Neuronal stem cell (in vitro differentiated cells): ENCODE measurements around the gene CIT.
A peak's percentile ranks its signal among the peaks of the same experiment; 100 is the strongest.

Experiments
- DNase-seq: peaks from one replicate; pipeline ENCODE4 v3.0.0-alpha.2; 2013; ENCODE audit warnings: low spot score
- H2AFZ ChIP-seq: one replicate; pipeline ENCODE4 v1.6.1; 2013; ENCODE audit warnings: mild to moderate bottlenecking, low read length, inconsistent platforms
- H2AK5ac ChIP-seq: 2 replicates; pipeline ENCODE4 v1.6.1; 2013; ENCODE audit warnings: low read depth, mild to moderate bottlenecking, inconsistent platforms, low read length, moderate library complexity, mixed read lengths
- H2BK120ac ChIP-seq: 2 replicates; pipeline ENCODE4 v1.6.1; 2013; ENCODE audit warnings: low read depth, mild to moderate bottlenecking, inconsistent platforms, low read length, moderate library complexity, mixed read lengths
- H2BK12ac ChIP-seq: one replicate; pipeline ENCODE4 v1.6.1; 2013; ENCODE audit warnings: low read length, inconsistent platforms
- H2BK15ac ChIP-seq: 2 replicates; pipeline ENCODE4 v1.6.1; 2013; ENCODE audit warnings: mild to moderate bottlenecking, low read length, inconsistent platforms, mixed read lengths
- H2BK5ac ChIP-seq: one replicate; pipeline ENCODE4 v1.6.1; 2013; ENCODE audit warnings: inconsistent platforms, mild to moderate bottlenecking, low read length, moderate library complexity
- H3K14ac ChIP-seq: one replicate; pipeline ENCODE4 v1.6.1; 2013; ENCODE audit warnings: low read length, inconsistent platforms
- H3K18ac ChIP-seq: 2 replicates; pipeline ENCODE4 v1.6.1; 2013; ENCODE audit warnings: low read length, inconsistent platforms
- H3K23ac ChIP-seq: 2 replicates; pipeline ENCODE4 v1.6.1; 2013; ENCODE audit warnings: low read depth, mild to moderate bottlenecking, mixed read lengths, low read length, inconsistent platforms; ENCODE audit not compliant: poor library complexity
- H3K27ac ChIP-seq: replicated peaks from 3 replicates; pipeline ENCODE4 v1.5.1; 2013; ENCODE audit warnings: low read length, inconsistent platforms
- H3K27me3 ChIP-seq, 3 experiments: 2 replicates each; pipeline ENCODE4 v1.6.1; 2013; ENCODE audit warnings: low read length in 3 of 3, mild to moderate bottlenecking in 2 of 3, inconsistent platforms in 1 of 3, low read depth in 1 of 3, mixed read lengths in 1 of 3, moderate library complexity in 1 of 3; ENCODE audit not compliant: control insufficient read depth in 3 of 3, insufficient read depth in 3 of 3
- H3K36me3 ChIP-seq, 2 donors: replicated peaks in 1 of 2; 2 replicates each; pipeline ENCODE4 v1.6.1; 2013; ENCODE audit warnings: low read length in 2 of 2; ENCODE audit not compliant: control insufficient read depth in 2 of 2, insufficient read depth in 2 of 2
- H3K4ac ChIP-seq: 2 replicates; pipeline ENCODE4 v1.6.1; 2013; ENCODE audit warnings: inconsistent platforms, mild to moderate bottlenecking, low read length, moderate library complexity
- H3K4me1 ChIP-seq, 2 donors: 1 replicate in 1 of 2; 2 replicates in 1 of 2; pipeline ENCODE4 v1.6.1; 2013; ENCODE audit warnings: low read length in 2 of 2, low read depth in 1 of 2; ENCODE audit not compliant: control insufficient read depth in 2 of 2, insufficient read depth in 1 of 2
- H3K4me2 ChIP-seq: one replicate; pipeline ENCODE4 v1.6.1; 2013; ENCODE audit warnings: mild to moderate bottlenecking, low read length, inconsistent platforms; ENCODE audit not compliant: insufficient read depth, poor library complexity, severe bottlenecking
- H3K4me3 ChIP-seq, 2 donors: 2 replicates each; pipeline ENCODE4 v1.5.1; 2013; ENCODE audit warnings: low read length in 2 of 2, mild to moderate bottlenecking in 2 of 2, inconsistent platforms in 1 of 2, moderate library complexity in 1 of 2
- H3K79me1 ChIP-seq: one replicate; pipeline ENCODE4 v1.6.1; 2013; ENCODE audit warnings: low read depth, mild to moderate bottlenecking, inconsistent platforms, low read length, moderate library complexity
- H3K9ac ChIP-seq: one replicate; pipeline ENCODE4 v1.6.1; 2013; ENCODE audit warnings: mild to moderate bottlenecking, low read depth, low read length, inconsistent platforms; ENCODE audit not compliant: poor library complexity
- H3K9me3 ChIP-seq, 2 donors: replicated peaks in 1 of 2; 2 replicates each; pipeline versions ENCODE3 to v1.6.1; 2013; ENCODE audit warnings: low read length in 2 of 2, mild to moderate bottlenecking in 2 of 2, inconsistent platforms in 1 of 2, low read depth in 1 of 2, mixed read lengths in 1 of 2, moderate library complexity in 1 of 2; ENCODE audit not compliant: control insufficient read depth in 2 of 2, insufficient read depth in 1 of 2
- H4K8ac ChIP-seq: one replicate; pipeline ENCODE4 v1.6.1; 2013; ENCODE audit warnings: low read depth, mild to moderate bottlenecking, inconsistent platforms, low read length, moderate library complexity
- H4K91ac ChIP-seq: one replicate; pipeline ENCODE4 v1.6.1; 2013; ENCODE audit warnings: low read length, low read depth, mild to moderate bottlenecking, inconsistent platforms; ENCODE audit not compliant: poor library complexity
- WGBS, 2 donors: extraction: QIAGEN DNeasy Blood & Tissue Kit; methylation state at CpG; one replicate each; pipeline ENCODE4 v1.1.7; 2013; ENCODE audit warnings: missing lambda C conversion rate in 2 of 2, mixed read lengths in 1 of 2; ENCODE audit not compliant: insufficient read length in 2 of 2, insufficient replicate concordance in 1 of 2; ENCODE audit errors: extremely low coverage in 2 of 2; 5-methylcytosine and 5-hydroxymethylcytosine counted together

Gene CIT

DNA sequence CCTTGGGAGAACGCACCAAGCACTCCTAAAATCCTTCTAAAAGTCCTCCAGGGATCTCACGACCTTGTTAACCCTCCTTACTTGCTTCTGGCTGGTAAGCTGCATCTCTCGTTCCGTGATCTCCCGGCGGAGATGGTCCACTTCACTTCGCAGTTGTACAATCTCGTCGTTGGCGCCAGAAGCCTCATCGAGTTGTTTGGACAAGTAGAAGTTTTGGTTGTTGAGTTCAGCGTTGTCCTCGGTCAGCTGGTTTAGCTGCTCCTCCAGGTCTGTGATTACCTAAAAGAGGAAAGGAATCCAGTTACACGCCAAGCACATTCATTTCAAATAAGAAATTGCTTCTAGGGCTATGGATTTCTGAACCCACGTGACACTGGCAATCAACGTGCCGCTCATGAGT is 142.0 kb downstream of the CIT start:
- DNase-seq = no peak
- Histone ChIP-seq H3K79me1 (no peaks in the 10 kb centered on the region), H2BK120ac (no peak overlapping the region), H3K18ac (no peak overlapping the region), H3K4me3 (no peak overlapping the region), H2BK15ac (no peak overlapping the region), H4K8ac (peak overlapping the region; percentile 48), H3K4me1 (no peaks in the 10 kb centered on the region), H2BK12ac (no peak overlapping the region), H3K14ac (no peak overlapping the region), H3K27me3 (no peaks in the 10 kb centered on the region), H3K4me2 (no peak overlapping the region), H3K36me3 (peaks cover 24 to 58% of the 10 kb centered on the region in 2 donors), H2AK5ac (no peak overlapping the region), H3K9me3 (peaks cover 0 to 3% of the 10 kb centered on the region in 2 donors), H4K91ac (no peak overlapping the region), H3K23ac (no peak overlapping the region), H3K4ac (no peak overlapping the region), H3K27ac (no peak overlapping the region), H2BK5ac (no peak overlapping the region), H2AFZ (no peak overlapping the region), H3K9ac (no peak overlapping the region)
- WGBS, 2 donors = no CpG with 5 or more reads among the region's 17 CpGs

DNA sequence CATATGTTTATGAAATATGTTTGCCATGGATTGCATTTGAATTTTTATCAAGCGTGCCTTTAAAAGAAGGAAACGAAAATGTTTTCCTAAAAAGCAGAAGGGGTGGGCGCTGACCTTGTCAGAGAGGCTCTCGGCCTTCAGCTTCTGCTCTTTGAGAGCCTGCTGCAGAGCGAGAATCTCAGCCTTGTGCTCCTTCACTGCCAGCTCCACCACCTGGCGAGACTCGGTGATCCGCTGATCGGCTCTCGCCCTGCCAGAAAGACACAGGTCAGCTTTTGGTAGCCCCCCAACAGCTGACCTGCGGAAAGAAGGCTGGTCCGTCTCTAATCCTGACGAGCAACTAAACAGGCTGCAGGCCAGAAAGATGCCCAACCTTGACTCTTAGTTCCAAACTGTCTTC is 146.7 kb downstream of the CIT start:
- H3K4ac ChIP-seq = no peak overlapping the region
- no peak overlapping the region for H3K23ac ChIP-seq
- no peak overlapping the region for H2BK120ac ChIP-seq
- H3K4me2 ChIP-seq = no peak overlapping the region
- H2BK5ac ChIP-seq = no peak overlapping the region
- no peak overlapping the region for H2AFZ ChIP-seq
- H3K36me3 ChIP-seq = peaks cover 27 to 90% of the 10 kb centered on the region in 2 donors
- no peak overlapping the region for H3K4me3 ChIP-seq
- H4K91ac ChIP-seq = no peak overlapping the region
- no CpG with 5 or more reads among the region's 13 CpGs for WGBS, 2 donors
- H3K9me3 ChIP-seq = peaks cover 0 to 3% of the 10 kb centered on the region in 2 donors
- no peak for DNase-seq
- H3K27me3 ChIP-seq = no peaks in the 10 kb centered on the region
- no peak overlapping the region for H3K14ac ChIP-seq
- H2AK5ac ChIP-seq = no peak overlapping the region
- no peak overlapping the region for H3K27ac ChIP-seq
- H2BK12ac ChIP-seq = no peak overlapping the region
- no peaks in the 10 kb centered on the region for H3K4me1 ChIP-seq
- H4K8ac ChIP-seq = no peak overlapping the region
- no peak overlapping the region for H3K18ac ChIP-seq
- no peaks in the 10 kb centered on the region for H3K79me1 ChIP-seq
- no peak overlapping the region for H3K9ac ChIP-seq
- no peak overlapping the region for H2BK15ac ChIP-seq

DNA sequence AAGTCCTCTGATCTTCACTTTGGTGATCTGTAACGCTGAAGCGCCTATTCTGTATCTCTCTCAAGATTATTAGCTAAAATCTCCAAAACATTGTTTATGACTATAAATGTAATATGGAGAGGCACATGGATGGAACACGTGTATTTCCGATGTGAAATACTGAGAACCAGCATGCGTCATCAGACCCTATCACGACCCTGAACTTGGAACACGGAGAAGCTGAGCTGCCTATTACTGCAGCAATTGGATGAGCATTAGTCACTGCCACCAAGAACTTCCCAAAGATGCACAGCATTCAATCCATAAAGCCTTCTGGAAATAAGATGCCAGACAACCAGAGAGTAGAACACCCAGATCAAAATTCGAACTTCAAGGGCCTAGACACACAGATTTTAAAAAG is 147.2 kb downstream of the CIT start:
- Histone ChIP-seq H3K23ac (no peak overlapping the region), H2AK5ac (no peak overlapping the region), H4K8ac (no peak overlapping the region), H3K27ac (no peak overlapping the region), H2BK120ac (no peak overlapping the region), H2AFZ (no peak overlapping the region), H3K27me3 (no peaks in the 10 kb centered on the region), H3K36me3 (peaks cover 22 to 85% of the 10 kb centered on the region in 2 donors), H2BK12ac (no peak overlapping the region), H3K9me3 (no peaks in the 10 kb centered on the region), H2BK5ac (no peak overlapping the region), H3K4me2 (no peak overlapping the region), H2BK15ac (no peak overlapping the region), H3K4me3 (no peak overlapping the region), H3K9ac (no peak overlapping the region), H3K4ac (no peak overlapping the region), H3K79me1 (no peaks in the 10 kb centered on the region), H3K18ac (no peak overlapping the region), H3K4me1 (no peaks in the 10 kb centered on the region), H4K91ac (no peak overlapping the region), H3K14ac (no peak overlapping the region)
- no peak for DNase-seq
- no CpG with 5 or more reads among the region's 8 CpGs for WGBS, 2 donors

DNA sequence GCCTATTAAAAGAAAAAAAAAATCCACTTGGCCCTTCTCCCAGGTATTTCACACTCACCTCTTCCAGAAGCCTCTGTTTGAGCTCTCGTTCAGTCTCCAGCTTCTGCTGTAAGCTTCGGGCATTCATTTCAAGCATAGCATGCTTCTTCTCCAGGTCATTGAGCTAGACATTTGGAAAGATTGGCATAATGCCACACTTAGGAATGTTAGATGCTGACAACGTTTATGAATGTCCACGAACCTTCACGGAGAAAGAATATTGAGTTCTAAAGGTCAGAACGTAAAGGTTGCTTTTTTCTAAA is 148.7 kb downstream of the CIT start:
- H3K9me3 ChIP-seq = no peaks in the 10 kb centered on the region
- H2BK12ac ChIP-seq = no peak overlapping the region
- no peak overlapping the region for H3K18ac ChIP-seq
- no CpG with 5 or more reads among the region's 6 CpGs for WGBS, 2 donors
- no peak overlapping the region for H3K23ac ChIP-seq
- H2BK5ac ChIP-seq = no peak overlapping the region
- no peak overlapping the region for H3K4ac ChIP-seq
- H3K9ac ChIP-seq = no peak overlapping the region
- no peak overlapping the region for H3K4me2 ChIP-seq
- no peak overlapping the region for H4K91ac ChIP-seq
- H2BK15ac ChIP-seq = no peak overlapping the region
- H3K14ac ChIP-seq = no peak overlapping the region
- H3K79me1 ChIP-seq = no peaks in the 10 kb centered on the region
- H3K36me3 ChIP-seq = peaks cover 12 to 79% of the 10 kb centered on the region in 2 donors
- no peaks in the 10 kb centered on the region for H3K4me1 ChIP-seq
- no peak for DNase-seq
- no peak overlapping the region for H2AFZ ChIP-seq
- no peak overlapping the region for H3K27ac ChIP-seq
- no peaks in the 10 kb centered on the region for H3K27me3 ChIP-seq
- no peak overlapping the region for H3K4me3 ChIP-seq
- H4K8ac ChIP-seq = no peak overlapping the region
- no peak overlapping the region for H2BK120ac ChIP-seq
- no peak overlapping the region for H2AK5ac ChIP-seq
